UCSD-AML1 (cell line): Measurements from ENCODE around the gene MPPED2.

Source experiments
- DNase-seq: peaks from one replicate; lab custom pipeline; 2025; ENCODE audit not compliant: unreplicated experiment; lab: John Stamatoyannopoulos, UW

Gene MPPED2

DNA sequence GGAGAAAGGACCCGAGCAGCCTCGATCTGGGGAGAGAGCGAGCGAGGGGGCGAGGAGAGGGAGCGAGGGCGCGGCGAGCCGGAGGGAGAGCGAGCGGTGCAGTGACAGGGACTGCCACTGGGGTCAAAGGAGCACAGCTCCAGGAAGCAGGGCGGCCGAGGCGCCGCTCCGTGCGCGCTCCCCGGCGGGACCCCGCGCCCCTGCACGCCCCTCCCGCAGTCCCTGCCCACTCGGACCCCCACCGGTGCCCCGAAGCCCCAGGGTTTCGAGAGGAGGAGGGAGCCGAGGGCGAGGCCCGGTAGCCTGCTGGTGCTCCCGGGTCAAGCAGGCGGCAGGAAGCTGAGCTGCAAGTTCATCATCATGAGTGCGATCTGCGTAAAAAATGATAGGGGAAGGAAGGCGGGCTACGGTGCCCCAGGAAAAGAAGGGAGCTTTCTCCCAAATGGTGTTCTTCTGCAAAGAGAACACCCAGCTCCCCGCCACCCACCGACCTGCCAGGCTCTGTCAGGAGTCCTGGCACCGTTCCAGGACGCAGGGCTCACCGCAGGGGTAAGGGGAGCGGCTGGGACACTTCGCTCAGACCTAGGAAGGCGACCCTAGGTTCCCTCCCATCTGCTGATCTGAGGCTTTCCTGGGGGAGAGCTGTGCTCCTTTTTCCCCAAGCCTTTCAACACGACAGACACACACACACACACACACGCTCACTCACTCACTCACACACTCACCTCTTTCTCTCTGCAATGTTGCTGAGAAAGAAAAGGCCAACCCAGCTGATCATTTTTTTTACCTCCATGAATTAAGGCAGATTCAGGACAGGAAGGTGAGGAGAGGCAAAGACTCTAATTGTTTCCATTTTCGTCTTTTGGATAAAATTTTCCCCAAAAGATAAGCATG lies at the start of gene MPPED2:
MPPED2 (minus strand) TSS at position 103 of the 894 bp plus-strand sequence. CDS start 5,980 bp downstream, outside the sequence.
- DNase-seq, result peak; percentile 42

DNA sequence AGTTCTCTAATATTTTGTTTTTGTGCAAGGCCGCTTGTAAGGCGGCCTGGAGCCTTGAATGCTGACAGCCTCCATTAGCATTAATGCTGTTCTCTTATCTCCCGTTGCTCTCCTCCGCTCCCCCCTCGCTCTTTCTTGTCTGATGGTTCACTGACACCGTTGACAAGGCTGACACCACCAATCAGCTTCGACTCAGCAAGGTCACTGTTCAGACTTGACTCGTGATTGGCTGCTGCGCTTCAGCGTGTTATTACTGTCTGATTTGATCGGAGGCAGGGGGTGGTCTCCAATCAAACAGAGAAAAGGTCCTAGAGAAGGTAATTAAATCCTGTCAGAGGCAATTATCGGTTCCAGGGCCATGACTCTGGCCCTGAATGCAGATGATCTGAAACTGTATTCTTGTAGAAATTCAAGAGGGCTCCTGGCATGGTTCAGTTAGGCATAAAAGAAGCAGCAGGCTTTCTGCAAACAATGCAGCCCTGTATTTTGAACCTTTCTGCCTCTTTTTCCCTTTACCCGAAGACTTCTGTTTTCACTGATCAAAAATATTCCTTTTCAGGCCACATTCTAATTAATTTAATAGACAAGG lies 49.3 kb upstream of the MPPED2 start:
- DNase-seq, result no peak

DNA sequence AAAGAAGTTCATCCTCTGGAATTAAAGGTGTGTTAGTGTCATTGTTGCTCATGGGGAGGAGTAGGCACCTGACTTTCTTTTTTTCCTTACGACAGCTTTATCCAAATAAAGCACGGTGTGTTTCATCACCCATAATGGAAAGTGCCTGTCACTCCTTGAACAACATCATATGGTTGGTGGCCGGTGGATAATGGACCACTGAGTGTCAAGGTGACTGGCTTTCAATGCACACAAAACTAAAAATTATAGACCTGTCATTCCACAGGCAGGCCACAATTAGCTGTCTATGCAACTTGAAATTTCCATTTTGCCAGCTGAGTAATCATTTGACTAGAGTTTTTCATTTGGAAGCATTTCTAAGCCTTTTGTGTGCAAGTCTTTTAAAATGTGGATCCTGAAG lies 45.0 kb upstream of the MPPED2 start:
- DNase-seq, result no peak

DNA sequence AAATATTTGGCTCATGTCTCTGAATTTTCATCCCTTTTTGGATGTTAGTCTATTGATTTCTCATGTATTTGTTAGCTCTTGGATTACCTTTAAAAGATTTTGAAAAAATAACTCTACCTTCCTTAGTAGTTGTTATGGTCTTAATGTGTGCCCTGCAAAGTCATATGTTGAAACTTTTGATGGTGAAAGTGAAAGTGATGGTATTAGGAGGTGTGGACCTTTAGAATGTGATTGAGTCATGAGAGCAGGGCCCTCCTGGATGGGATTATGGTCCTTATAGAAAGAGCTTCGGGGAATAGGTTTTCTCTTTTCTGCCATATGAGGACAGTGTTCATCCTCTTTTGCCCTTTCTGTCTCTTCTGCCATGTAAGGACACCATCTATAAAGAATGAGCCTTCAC lies 33.6 kb upstream of the MPPED2 start:
- DNase-seq, result no peak

DNA sequence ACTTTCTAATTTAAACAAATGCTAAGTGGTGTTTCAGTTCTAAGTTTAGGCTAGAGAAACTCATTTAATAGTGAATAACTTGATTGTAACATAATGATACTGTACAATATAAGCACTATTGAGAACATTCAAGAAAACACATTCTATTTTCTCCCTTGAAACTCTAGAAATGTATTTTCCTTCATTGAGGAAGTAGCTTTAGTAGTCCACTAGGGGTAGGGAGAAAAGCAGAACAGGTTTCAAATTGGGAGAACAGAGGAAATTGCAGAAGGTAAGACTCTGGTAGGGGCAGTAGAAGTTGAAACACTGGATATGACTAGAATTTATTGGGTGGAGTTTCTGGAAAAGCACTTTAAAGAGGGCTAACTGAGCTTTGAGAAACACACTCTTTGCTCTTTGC lies 31.6 kb upstream of the MPPED2 start:
- no peak for DNase-seq

DNA sequence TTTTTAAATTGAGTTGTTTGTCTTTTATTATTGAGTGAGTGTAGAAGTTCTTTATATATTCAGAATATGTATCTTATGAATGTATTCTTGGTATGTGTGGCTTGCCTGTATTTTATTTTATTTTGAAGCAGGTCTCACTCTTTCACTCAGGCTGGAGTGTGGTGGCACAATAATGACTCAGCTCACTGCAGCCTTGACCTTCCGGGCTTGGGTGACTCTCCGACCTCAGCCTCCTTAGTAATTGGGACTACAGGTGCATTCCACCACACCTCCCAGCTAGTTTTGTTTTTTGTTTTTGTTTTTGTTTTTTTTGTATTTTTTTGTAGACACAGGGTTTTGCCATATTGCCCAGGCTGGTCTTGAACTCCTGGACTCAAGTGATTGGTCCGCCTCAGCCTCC lies 24.5 kb upstream of the MPPED2 start:
- DNase-seq, result no peak

GRCh38 chr11:30608534-30608933 lies 22.4 kb upstream of the MPPED2 start:
- no peak for DNase-seq

GRCh38 chr11:30605036-30605605 lies 19.0 kb upstream of the MPPED2 start:
- DNase-seq, result no peak

- no peak for DNase-seq
These were observed 17.2 kb upstream of the MPPED2 start for GRCh38 chr11:30603357-30603756.

DNA sequence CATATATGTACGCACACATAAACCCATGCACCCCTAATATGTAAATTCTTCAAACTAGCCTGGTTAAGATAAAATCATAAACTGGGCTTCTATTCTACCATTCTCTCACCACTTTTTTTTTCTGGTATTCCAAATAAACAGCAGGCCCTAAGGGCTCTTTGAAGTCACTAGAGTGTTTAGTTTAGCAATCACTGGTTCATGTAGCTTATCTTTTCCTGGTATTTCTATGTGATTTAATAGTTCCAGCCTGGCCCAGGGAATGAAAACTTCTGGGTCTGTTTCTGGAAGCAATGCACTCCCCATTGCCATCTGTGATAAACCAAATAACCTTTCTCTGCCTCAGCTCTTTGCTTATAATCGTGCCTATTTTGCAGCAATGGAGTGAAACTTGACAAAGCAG lies 10.7 kb upstream of the MPPED2 start:
- DNase-seq, result no peak

GRCh38 chr11:30595934-30596333 lies 9.8 kb upstream of the MPPED2 start:
- DNase-seq, result no peak

- no peak for DNase-seq
These were observed 8.7 kb upstream of the MPPED2 start for GRCh38 chr11:30594646-30595411.

DNA sequence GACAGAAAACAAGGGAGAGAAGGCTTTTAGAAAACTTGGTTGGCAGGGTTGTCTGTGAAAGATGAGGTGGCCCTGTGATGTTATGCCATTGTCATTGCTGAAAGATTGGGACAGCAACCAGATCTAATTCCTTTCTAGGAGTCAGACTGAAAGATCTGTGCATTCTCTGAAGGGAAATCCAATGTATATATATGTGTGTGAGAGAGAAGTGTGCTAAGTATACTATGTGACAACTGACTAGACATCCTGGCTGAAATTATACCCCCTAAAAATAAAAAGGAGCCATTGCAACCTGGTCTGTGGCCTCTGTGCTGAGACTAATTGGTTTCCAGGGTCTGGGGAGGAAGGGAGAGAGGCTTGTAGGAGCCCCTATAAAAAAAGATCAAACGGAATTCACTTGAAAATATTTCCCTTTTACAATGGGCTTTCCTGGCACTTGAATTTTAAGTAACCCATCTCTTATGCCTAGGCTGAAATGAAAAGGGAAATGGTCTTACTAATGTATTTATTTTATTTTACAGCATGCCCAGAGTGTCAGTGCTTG lies 1.2 kb upstream of the MPPED2 start:
- DNase-seq, result no peak

DNA sequence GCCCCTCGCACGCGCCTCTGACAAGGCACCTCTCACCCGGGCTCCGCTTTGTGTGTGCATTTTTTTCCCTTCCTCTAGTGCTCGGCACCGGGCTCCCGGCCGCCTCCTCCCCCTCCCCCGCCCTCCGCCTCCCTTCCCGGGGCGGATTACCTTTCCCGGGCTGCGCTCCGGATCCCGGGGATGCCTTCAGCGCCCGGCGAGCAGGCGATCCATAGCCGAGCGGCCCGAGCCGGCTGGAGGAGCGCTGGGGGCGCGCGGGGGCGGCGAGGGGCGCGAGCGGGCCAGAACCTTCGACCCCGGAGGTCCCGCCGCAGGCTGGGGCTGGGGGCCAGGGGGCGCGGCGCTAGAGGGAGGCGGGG lies 282 bp downstream of the MPPED2 start:
- no peak for DNase-seq

DNA sequence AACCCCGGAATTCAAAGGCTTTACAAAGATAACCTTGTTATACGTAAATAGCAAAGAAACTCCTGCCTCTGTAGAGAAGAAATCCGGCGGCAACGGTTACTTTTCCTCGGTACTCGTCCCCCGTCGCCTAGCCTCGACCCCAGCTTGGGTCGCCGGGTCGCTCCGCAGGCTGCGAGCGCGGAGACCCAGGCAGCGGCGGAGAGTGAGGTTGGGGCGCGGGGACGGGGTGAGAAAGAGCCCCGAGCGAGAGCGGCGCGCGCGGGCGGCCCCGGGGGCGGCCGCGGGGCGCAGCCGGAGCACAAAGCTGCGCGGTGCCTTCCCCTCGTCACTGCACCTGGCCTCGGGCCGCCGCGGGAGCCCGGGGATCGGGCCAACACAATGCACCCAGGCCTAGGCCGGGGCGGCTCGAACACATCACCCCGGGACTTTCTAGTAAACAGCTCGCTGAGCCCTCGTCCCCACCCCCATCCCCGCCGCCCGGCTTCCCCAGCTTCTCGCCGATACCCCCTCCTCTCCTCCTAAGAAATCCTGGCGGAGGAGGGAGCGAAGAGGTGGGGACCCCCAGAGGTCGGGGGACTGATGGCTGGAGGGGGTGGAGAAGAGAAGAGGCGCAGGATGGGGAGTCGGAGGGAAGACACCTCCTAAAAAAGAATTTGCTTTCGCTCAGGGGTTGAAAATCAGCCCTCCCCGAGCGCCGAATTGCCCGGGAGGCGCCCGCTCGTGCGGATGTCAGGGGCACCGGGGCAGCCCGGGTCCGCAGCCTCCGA lies 845 bp downstream of the MPPED2 start:
- DNase-seq, result no peak

GRCh38 chr11:30583476-30584280 lies 2.5 kb downstream of the MPPED2 start:
- no peak for DNase-seq

DNA sequence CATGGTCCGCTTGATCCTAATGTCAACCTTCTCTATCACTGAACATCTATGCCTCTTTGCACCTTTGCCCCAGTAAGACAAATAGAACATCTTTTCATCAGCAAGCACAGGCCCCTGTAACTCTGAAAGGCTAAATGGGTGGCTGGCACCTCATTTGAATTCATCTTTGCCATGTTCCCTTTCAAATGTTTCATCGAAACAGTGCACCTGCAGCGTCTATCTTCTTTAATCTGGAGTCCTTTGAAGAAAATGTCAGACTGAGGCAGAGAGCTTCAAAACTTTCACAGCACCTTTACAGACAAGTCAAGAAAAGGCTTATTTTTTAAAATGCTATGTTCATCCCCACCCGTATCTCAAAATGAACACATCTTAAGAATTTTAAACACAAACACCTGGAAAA lies 3.4 kb downstream of the MPPED2 start:
- no peak for DNase-seq

- DNase-seq, result no peak
These were observed 4.5 kb downstream of the MPPED2 start for GRCh38 chr11:30581675-30582074.

GRCh38 chr11:30580573-30580972 lies 5.6 kb downstream of the MPPED2 start:
- no peak for DNase-seq
